ENCODE measurements around the gene ZNF207. TPM values are rescaled to one million over a fixed set of nuclear protein-coding genes. Genes with fewer than 3 reads are reported as not detected.

ZNF207 gene
- total and polyA plus RNA-seq, 10 of the 15 experiments (the other 5 are each of a cell fraction or from before 2014, with no cell fraction given) = 156 to 348 (median 205) TPM

DNA sequence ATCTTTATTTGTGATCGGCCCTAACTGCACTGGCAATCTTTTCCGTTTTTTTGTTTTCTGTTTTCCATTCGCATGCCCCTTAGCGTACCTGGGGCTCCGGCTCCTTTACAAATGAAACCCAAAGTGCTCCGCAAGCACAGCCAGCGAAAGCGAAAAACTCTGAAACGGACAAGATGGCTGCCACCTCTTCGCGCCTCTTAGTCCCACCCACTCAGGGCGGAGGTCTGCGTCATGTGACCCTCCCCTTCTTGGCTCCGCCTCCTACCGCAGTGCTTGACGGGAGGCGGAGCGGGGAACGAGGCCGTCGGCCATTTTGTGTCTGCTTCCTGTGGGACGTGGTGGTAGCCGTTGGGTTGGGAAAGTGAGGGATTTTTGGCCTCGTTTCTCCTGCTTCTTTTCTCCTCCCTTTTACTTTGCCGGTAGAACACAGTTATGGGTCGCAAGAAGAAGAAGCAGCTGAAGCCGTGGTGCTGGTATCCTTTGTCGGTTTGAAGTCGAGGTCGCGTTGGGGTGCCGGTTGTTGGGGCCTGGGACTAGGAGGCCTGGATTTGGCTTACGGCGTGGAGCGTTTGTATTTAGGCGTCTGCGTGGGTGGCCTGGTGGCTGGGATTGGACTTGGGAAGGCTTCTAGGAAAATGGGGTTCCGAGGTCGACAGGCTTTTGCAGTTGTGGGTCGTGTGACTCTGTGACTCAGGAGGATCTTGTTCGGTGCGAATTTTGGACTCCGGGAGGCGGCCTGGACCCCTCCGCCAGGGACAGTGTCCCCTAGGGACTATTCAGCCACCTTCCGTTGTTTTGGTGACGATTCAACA, at the start of gene ZNF207 (continued):
- TF ChIP-seq EZH2 (IDR thresholded peaks at IDR 0.05; ENCODE audit: borderline replicate concordance, control insufficient read depth, low read depth, low read length) = no peak
- TF ChIP-seq NFYA (IDR thresholded peaks at IDR 0.05; ENCODE audit: borderline replicate concordance, low read depth, low read length) = no peak
- TF ChIP-seq NFIC (IDR thresholded peaks at IDR 0.05; ENCODE audit: low read depth, low read length) = no peak
- TF ChIP-seq ASH2L (IDR thresholded peaks at IDR 0.05; ENCODE audit: borderline replicate concordance, low read depth) = 0 out of 2 replicates have a peak, but pooled peaks have one; percentile 0
- no peak for TF ChIP-seq WRNIP1 (IDR thresholded peaks at IDR 0.05; ENCODE audit: borderline replicate concordance, low read depth, low read length)
- TF ChIP-seq STAT1 (conservative IDR thresholded peaks at IDR 0.05) = peak; percentile 36; the same call in 1 of the 2 replicates
- TF ChIP-seq YBX1 (IDR thresholded peaks at IDR 0.05) = no peak
- TF ChIP-seq, protein P1, sequence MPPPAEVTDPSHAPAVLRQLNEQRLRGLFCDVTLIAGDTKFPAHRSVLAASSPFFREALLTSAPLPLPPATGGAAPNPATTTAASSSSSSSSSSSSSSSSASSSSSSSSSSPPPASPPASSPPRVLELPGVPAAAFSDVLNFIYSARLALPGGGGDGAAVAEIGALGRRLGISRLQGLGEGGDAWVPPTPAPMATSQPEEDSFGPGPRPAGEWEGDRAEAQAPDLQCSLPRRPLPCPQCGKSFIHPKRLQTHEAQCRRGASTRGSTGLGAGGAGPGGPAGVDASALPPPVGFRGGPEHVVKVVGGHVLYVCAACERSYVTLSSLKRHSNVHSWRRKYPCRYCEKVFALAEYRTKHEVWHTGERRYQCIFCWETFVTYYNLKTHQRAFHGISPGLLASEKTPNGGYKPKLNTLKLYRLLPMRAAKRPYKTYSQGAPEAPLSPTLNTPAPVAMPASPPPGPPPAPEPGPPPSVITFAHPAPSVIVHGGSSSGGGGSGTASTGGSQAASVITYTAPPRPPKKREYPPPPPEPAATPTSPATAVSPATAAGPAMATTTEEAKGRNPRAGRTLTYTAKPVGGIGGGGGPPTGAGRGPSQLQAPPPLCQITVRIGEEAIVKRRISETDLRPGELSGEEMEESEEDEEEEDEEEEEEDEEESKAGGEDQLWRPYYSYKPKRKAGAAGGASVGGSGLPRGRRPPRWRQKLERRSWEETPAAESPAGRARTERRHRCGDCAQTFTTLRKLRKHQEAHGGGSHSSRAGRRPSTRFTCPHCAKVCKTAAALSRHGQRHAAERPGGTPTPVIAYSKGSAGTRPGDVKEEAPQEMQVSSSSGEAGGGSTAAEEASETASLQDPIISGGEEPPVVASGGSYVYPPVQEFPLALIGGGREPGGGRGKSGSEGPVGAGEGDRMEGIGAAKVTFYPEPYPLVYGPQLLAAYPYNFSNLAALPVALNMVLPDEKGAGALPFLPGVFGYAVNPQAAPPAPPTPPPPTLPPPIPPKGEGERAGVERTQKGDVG (CRISPR knock-in tag; IDR thresholded peaks at IDR 0.05) = no peak
- TF ChIP-seq GABPA (IDR thresholded peaks at IDR 0.05; ENCODE audit: low read depth) = no peak
- no peak for TF ChIP-seq NRF1 (conservative IDR thresholded peaks at IDR 0.05; ENCODE audit: low read depth, low read length)
- no peak for TF ChIP-seq KDM1A (IDR thresholded peaks at IDR 0.05; ENCODE audit: borderline replicate concordance)
- TF ChIP-seq, protein P2, sequence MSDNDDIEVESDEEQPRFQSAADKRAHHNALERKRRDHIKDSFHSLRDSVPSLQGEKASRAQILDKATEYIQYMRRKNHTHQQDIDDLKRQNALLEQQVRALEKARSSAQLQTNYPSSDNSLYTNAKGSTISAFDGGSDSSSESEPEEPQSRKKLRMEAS (IDR thresholded peaks at IDR 0.05; ENCODE audit: low read depth, low read length) = peak; percentile 85; the same call in 1 of the 2 replicates
- TF ChIP-seq BRCA1 (IDR thresholded peaks at IDR 0.05; ENCODE audit: low read depth, low read length) = no peak
- TF ChIP-seq SMAD1 (IDR thresholded peaks at IDR 0.05; ENCODE audit: low read depth, partially characterized antibody) = no peak
- TF ChIP-seq KLF5 (IDR thresholded peaks at IDR 0.05; ENCODE audit: partially characterized antibody) = no peak
- peak; percentile 95 for TF ChIP-seq MEF2B (IDR thresholded peaks at IDR 0.05; ENCODE audit: partially characterized antibody, poor library complexity, severe bottlenecking)
- TF ChIP-seq MEF2A (IDR thresholded peaks at IDR 0.05; ENCODE audit: insufficient read depth, low read depth, low read length) = no peak
- no peak for TF ChIP-seq SREBF1 (IDR thresholded peaks at IDR 0.05; ENCODE audit: low read length)
- TF ChIP-seq, protein P3, sequence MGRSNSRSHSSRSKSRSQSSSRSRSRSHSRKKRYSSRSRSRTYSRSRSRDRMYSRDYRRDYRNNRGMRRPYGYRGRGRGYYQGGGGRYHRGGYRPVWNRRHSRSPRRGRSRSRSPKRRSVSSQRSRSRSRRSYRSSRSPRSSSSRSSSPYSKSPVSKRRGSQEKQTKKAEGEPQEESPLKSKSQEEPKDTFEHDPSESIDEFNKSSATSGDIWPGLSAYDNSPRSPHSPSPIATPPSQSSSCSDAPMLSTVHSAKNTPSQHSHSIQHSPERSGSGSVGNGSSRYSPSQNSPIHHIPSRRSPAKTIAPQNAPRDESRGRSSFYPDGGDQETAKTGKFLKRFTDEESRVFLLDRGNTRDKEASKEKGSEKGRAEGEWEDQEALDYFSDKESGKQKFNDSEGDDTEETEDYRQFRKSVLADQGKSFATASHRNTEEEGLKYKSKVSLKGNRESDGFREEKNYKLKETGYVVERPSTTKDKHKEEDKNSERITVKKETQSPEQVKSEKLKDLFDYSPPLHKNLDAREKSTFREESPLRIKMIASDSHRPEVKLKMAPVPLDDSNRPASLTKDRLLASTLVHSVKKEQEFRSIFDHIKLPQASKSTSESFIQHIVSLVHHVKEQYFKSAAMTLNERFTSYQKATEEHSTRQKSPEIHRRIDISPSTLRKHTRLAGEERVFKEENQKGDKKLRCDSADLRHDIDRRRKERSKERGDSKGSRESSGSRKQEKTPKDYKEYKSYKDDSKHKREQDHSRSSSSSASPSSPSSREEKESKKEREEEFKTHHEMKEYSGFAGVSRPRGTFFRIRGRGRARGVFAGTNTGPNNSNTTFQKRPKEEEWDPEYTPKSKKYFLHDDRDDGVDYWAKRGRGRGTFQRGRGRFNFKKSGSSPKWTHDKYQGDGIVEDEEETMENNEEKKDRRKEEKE (IDR thresholded peaks at IDR 0.05) = no peak
- TF ChIP-seq, protein P4, sequence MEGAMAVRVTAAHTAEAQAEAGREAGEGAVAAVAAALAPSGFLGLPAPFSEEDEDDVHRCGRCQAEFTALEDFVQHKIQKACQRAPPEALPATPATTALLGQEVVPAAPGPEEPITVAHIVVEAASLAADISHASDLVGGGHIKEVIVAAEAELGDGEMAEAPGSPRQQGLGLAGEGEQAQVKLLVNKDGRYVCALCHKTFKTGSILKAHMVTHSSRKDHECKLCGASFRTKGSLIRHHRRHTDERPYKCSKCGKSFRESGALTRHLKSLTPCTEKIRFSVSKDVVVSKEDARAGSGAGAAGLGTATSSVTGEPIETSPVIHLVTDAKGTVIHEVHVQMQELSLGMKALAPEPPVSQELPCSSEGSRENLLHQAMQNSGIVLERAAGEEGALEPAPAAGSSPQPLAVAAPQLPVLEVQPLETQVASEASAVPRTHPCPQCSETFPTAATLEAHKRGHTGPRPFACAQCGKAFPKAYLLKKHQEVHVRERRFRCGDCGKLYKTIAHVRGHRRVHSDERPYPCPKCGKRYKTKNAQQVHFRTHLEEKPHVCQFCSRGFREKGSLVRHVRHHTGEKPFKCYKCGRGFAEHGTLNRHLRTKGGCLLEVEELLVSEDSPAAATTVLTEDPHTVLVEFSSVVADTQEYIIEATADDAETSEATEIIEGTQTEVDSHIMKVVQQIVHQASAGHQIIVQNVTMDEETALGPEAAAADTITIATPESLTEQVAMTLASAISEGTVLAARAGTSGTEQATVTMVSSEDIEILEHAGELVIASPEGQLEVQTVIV (IDR thresholded peaks at IDR 0.05; ENCODE audit: borderline replicate concordance, partially characterized antibody) = no peak
- no peak for TF ChIP-seq FOS (IDR thresholded peaks at IDR 0.05; ENCODE audit: borderline replicate concordance, extremely low read depth, insufficient read length)
